GM11168 (cell line): ENCODE results near the gene ATXN2L.

Experiments
- in situ Hi-C: fragments of 300-500 bp; cut with MboI; formaldehyde crosslinking; loops from one replicate; pipeline ENCODE4 v1.12.0; 2022; ENCODE audit warnings: low sequenced_read_pairs; ENCODE audit not compliant: unreplicated experiment

ATXN2L gene

DNA sequence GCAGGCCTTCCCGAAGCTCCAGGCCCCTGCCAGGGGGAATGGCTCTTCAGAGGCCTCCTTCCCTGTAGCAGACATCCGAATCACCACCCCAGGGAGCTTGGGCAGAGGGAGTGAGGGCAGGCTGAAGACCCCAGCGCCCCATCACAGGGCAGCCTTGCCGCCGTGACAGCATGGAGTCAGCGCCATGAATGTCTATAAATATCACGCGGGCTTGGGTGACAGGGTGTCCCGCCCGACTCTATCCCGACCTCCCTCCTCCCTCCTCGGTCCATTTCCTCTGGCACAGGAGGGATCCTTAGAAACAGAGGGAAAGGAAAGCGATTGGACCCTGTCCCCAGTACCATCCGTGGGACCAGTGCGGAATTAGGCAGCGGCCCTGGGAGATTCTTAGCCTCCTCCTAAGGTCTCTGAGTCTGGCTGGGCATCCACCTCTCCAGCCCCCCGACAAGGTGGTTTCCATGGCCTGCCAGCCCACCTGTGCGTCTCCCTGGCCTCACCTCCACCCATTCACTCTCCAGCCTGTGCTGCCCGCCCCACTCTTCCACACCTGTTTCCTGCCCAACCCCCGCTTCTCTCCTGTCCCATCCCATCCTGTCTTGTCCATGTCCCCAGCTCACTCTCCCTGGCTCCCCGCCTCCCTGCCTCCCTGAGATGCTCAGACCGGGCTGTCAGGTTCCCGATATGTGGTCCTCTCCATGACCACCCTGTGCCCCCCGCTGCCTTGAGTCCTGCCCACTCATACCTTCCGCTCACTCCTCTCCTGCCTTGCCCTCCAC is 60.6 kb downstream of the ATXN2L start:
- in situ Hi-C loops, result no loop called here

DNA sequence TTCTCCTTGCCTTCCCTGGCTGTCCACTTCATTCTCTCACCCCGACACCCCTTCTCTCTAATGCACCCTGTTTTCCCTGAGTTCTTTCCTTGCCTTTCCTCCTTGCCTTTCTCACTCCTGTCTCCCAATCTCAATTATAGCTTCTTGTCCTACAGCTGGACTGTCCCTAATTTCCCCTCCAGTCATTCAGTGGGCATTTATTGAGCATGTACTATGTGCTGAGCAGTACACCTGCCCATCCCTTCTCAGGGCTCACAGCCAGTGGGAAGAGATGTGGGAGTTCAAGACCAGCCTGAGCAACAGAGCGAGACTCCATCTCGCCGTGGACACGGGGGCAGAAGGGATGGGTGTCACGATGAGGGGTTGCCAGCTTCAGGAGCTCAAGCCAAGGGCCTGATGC is 61.2 kb downstream of the ATXN2L start:
- in situ Hi-C loops, result no loop called here
